Stimulated activated CD8-positive, alpha-beta memory T cell treated with anti-CD3 and anti-CD28 coated beads, Interleukin-15, amount 100 ng/mL, for 4 hours (primary cell): Measurements from ENCODE around the gene LACC1.

Source experiments
- DNase-seq, 2 donors: peaks; one replicate each; pipeline ENCODE4 v3.0.0-alpha.2; 2020; ENCODE audit warnings: low read depth in 2 of 2

LACC1 gene

DNA sequence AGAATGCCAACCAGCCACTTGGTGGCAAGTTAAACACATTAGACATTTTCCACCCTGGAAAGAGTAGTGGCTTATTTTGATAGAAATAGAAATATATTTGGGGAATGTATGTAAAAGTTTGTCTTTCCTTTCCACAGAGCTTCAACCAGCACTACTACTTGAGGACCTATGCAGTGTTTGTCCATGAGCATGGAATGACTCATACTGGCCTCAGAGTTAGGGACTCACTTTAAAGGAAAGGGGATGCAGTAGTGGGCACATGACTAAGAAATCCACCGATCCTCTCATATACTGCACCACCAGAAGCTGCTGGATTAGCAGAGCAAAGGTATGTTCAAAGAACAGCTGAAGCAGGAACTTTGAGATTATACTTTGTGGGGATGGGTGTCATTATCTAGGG is 62.6 kb downstream of the LACC1 start:
- no peak for DNase-seq
